NT2/D1 (cell line): ENCODE data around the gene CFAP74.

Source experiments
- DNase-seq: peaks from one replicate; pipeline ENCODE4 v3.0.0-alpha.2; 2011; ENCODE audit warnings: low read depth, low spot score
- H3K27me3 ChIP-seq: 2 replicates; pipeline ENCODE4 v1.6.0; 2011; ENCODE audit warnings: mild to moderate bottlenecking; ENCODE audit not compliant: insufficient read length, insufficient read depth
- H3K36me3 ChIP-seq: 2 replicates; pipeline ENCODE4 v1.6.1; 2011; ENCODE audit warnings: mild to moderate bottlenecking, low read length, mixed read lengths; ENCODE audit not compliant: insufficient read depth, insufficient read length
- H3K4me1 ChIP-seq: 2 replicates; pipeline ENCODE4 v1.5.1; 2011; ENCODE audit not compliant: insufficient read depth, insufficient read length
- H3K4me3 ChIP-seq: 2 replicates; pipeline ENCODE4 v1.5.1; 2011; ENCODE audit warnings: low read depth; ENCODE audit not compliant: insufficient read length
- H3K9ac ChIP-seq: 2 replicates; pipeline ENCODE4 v1.6.0; 2011; ENCODE audit warnings: low read depth; ENCODE audit not compliant: insufficient read length
- H3K9me3 ChIP-seq: 2 replicates; pipeline ENCODE4 v1.5.1; 2011; ENCODE audit warnings: mild to moderate bottlenecking, low read length; ENCODE audit not compliant: insufficient read depth
- SUZ12 ChIP-seq: IDR thresholded peaks from 2 replicates; pipeline ENCODE4 v1.6.1; 2011; ENCODE audit not compliant: insufficient read length, insufficient read depth; ENCODE audit errors: extremely low read depth
- YY1 ChIP-seq: IDR thresholded peaks from 2 replicates; pipeline ENCODE4 v1.6.1; 2011; ENCODE audit not compliant: insufficient read length, insufficient read depth
- ZNF274 ChIP-seq: IDR thresholded peaks from 2 replicates; pipeline ENCODE4 v1.6.1; 2011; ENCODE audit warnings: mild to moderate bottlenecking, low read depth, low read length

CFAP74 gene

GRCh38 chr1:1943834-1944570 lies 59.6 kb downstream of the CFAP74 start:
- no peak for TF ChIP-seq SUZ12
- no peak for TF ChIP-seq YY1
- no peak for TF ChIP-seq ZNF274
- peak overlapping the region; percentile 32 for H3K9ac ChIP-seq
- H3K36me3 ChIP-seq, result no peaks in the 10 kb centered on the region
- H3K27me3 ChIP-seq, result peaks cover 2% of the 10 kb centered on the region
- no peak for DNase-seq
- H3K4me1 ChIP-seq, result peaks cover 13% of the 10 kb centered on the region
- peak overlapping the region; percentile 28 for H3K4me3 ChIP-seq
- no peaks in the 10 kb centered on the region for H3K9me3 ChIP-seq

- no peak overlapping the region for H3K4me3 ChIP-seq
Observed at GRCh38 chr1:1942753-1943656, 60.6 kb downstream of the CFAP74 start.

GRCh38 chr1:1941868-1942752 lies 61.5 kb downstream of the CFAP74 start:
- Histone ChIP-seq H3K4me3 (no peak overlapping the region), H3K9ac (no peak overlapping the region), H3K4me1 (peaks cover 13% of the 10 kb centered on the region), H3K36me3 (no peaks in the 10 kb centered on the region), H3K27me3 (peaks cover 2% of the 10 kb centered on the region), H3K9me3 (no peaks in the 10 kb centered on the region)
- no peak for DNase-seq
- TF ChIP-seq ZNF274 (no peak), YY1 (no peak), SUZ12 (no peak)

More at GRCh38 chr1:1942753-1943656, 60.6 kb downstream of the CFAP74 start:
- no peak overlapping the region for H3K9ac ChIP-seq
- no peak for DNase-seq
- H3K36me3 ChIP-seq, result no peaks in the 10 kb centered on the region
- peaks cover 2% of the 10 kb centered on the region for H3K27me3 ChIP-seq
- peaks cover 13% of the 10 kb centered on the region for H3K4me1 ChIP-seq
- no peaks in the 10 kb centered on the region for H3K9me3 ChIP-seq
- TF ChIP-seq SUZ12, result no peak
- TF ChIP-seq YY1, result no peak
- no peak for TF ChIP-seq ZNF274

- H3K9me3 ChIP-seq, result no peaks in the 10 kb centered on the region
- no peaks in the 10 kb centered on the region for H3K36me3 ChIP-seq
- no peak overlapping the region for H3K4me3 ChIP-seq
- H3K27me3 ChIP-seq, result peaks cover 2% of the 10 kb centered on the region
- no peak overlapping the region for H3K9ac ChIP-seq
- TF ChIP-seq ZNF274 (no peak), YY1 (no peak), SUZ12 (no peak)
- H3K4me1 ChIP-seq, result peaks cover 13% of the 10 kb centered on the region
- DNase-seq, result no peak
Observed at GRCh38 chr1:1941211-1941841, 62.3 kb downstream of the CFAP74 start.

GRCh38 chr1:1940123-1940425 lies 63.5 kb downstream of the CFAP74 start:
- H3K4me1 ChIP-seq, result peaks cover 13% of the 10 kb centered on the region
- no peaks in the 10 kb centered on the region for H3K36me3 ChIP-seq
- H3K9ac ChIP-seq, result no peak overlapping the region
- DNase-seq, result no peak
- peaks cover 2% of the 10 kb centered on the region for H3K27me3 ChIP-seq
- TF ChIP-seq YY1, result no peak
- TF ChIP-seq SUZ12, result no peak
- no peak for TF ChIP-seq ZNF274
- H3K4me3 ChIP-seq, result no peak overlapping the region
- 0 out of 2 replicates have a peak, but pooled peaks cover 3% of the 10 kb centered on the region for H3K9me3 ChIP-seq

GRCh38 chr1:1939296-1940122 lies 64.1 kb downstream of the CFAP74 start:
- Histone ChIP-seq H3K4me1 (peaks cover 13% of the 10 kb centered on the region), H3K4me3 (no peak overlapping the region), H3K9ac (no peak overlapping the region), H3K27me3 (peaks cover 2% of the 10 kb centered on the region), H3K9me3 (peaks cover 9% of the 10 kb centered on the region; the same call in 1 of the 2 replicates), H3K36me3 (no peaks in the 10 kb centered on the region)
- no peak for DNase-seq
- TF ChIP-seq SUZ12, result no peak
- TF ChIP-seq ZNF274, result no peak
- no peak for TF ChIP-seq YY1
